ENCODE results near the gene RPS16. TPM values are rescaled to one million over a fixed set of nuclear protein-coding genes. Genes with fewer than 3 reads are reported as not detected.

RPS16 gene
- total and polyA plus RNA-seq, 5 donors, result 1,282 to 1,746 (median 1,502) TPM

DNA sequence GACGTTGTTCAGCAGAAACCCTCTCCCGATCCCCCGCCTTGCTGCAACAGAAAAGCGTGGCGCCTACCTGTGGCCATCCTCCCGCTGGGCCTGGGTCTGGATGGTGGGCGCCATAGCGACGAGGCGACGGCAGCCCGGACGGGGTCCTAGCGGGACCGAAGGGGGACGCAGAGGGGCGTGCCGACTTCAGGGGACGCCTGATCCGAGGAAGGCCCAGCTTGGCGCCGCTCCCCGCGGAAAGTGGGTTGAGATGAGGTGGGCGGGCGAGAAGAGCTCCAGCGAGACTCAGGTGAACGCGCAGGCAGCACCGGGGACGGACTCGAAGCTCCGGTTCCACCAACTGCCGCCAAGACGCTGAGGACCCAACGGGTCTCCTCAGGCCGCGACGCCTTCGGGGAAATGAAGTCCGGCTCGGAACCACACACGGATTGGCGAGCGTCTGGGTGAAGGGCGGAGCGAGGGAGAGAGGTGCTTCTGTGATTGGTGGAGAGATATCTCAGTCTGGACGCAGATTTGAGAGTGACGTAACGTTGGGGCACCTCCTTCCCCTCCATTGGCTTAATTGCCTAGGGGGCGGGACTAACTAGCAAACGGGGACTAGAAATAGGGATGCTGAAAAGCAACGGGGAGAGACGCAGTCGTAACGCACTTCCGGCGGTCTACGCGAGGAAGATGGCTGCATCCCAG, 44.9 kb downstream of the RPS16 start, which contains the start of the genes MED29 and PAF1:
Gene MED29, plus strand, starts transcription at position 628 of the 687 bp plus-strand sequence. Its CDS starts 45 bp downstream, at position 673.
Gene PAF1, minus strand, starts transcription at position 356 of the 687 bp plus-strand sequence. Its CDS starts 242 bp downstream, at position 114.
- H3K4me3 ChIP-seq (ENCODE audit: low read length), result peak within 1 kb of the TSS; percentile 96
- H3K27ac ChIP-seq (ENCODE audit: low read length), result peak within 1 kb of the TSS; percentile 96
- WGBS, result under 1% methylated on average over 60 of the region's 60 CpGs
- no peaks in the 10 kb centered on the region for H3K27me3 ChIP-seq (ENCODE audit: control insufficient read depth, insufficient read depth)
- ATAC-seq (peak; percentile 96 to 97), DNase-seq (peak; percentile 97 to 98 (median 98))
- no peaks in the 10 kb centered on the region for H3K9me3 ChIP-seq (ENCODE audit: control insufficient read depth, low read length)
- peaks cover 2% of the 10 kb centered on the region for H3K4me1 ChIP-seq (ENCODE audit: control insufficient read depth, insufficient read depth, low read length)
- intact Hi-C loops (cut with DNase I), result no loop called here

DNA sequence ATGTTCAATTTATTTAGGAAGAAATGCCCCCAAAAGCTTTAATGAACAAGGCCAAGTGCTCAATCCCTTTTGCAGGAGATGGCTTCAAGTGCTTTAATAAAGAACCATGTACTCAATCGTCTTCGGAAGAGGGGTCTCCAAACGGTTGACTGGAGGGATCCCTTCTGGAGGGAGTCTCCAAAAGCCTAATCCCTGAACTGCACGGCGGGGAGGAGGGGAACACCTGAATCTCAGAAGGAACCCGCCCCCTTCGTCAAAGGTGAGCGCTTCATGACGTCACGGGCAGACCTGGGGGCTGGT, 45.3 kb downstream of the RPS16 start:
- Histone ChIP-seq H3K9me3 (ENCODE audit: control insufficient read depth, low read length) (no peaks in the 10 kb centered on the region), H3K4me1 (ENCODE audit: control insufficient read depth, insufficient read depth, low read length) (peaks cover 2% of the 10 kb centered on the region), H3K27me3 (ENCODE audit: control insufficient read depth, insufficient read depth) (no peaks in the 10 kb centered on the region), H3K4me3 (ENCODE audit: low read length) (peak overlapping the region; percentile 60), H3K27ac (ENCODE audit: low read length) (peak overlapping the region; percentile 85)
- no peak for DNase-seq
- no peak for ATAC-seq
- intact Hi-C loops (cut with DNase I), result no loop called here
- under 1% methylated on average over 10 of the region's 10 CpGs for WGBS

DNA sequence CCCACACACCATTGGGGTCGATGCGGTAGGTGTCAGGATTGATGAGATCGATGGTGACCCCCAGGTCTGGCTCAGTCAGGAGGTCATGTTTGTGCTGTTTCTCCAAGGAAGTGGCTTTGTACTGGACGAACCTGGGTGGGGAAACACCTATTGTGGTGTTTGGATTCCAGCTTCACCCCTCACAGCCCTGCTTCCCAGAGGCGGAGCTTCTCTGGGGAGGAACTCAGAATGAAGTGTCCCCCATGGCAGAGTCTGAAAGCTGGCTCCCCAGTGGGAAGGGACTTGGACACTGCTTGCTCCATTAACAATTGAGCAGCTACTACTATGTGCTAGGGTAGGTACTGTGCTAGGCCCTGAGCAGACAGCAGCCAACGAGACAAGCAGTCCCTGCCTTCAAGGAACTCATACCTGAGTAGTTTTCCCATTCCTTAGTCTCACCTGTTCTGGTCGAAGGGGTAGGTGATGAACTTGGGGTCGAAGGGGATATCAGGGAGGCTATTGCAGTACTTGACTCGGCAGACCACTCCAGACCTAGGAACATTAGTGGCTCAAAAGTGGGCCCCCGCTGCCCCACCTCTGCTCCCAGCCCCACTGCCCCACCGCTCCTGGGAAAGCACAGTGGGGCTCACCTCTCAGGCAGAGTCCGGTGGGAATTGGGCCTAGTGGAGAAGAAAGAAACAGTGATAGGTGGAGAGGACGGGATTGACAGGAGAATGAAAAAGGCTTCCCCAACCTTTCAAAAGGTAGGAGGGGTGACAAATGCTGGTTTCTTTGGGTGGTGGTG, 45.9 kb downstream of the RPS16 start:
- peaks cover 2% of the 10 kb centered on the region for H3K4me1 ChIP-seq (ENCODE audit: control insufficient read depth, insufficient read depth, low read length)
- intact Hi-C loops (cut with DNase I), result no loop called here
- ATAC-seq (no peak), DNase-seq (peak in 1 of 3 donors; percentile 54)
- no peaks in the 10 kb centered on the region for H3K9me3 ChIP-seq (ENCODE audit: control insufficient read depth, low read length)
- WGBS, result 68% methylated on average over 13 of the region's 13 CpGs
- peak overlapping the region; percentile 60 for H3K4me3 ChIP-seq (ENCODE audit: low read length)
- H3K27me3 ChIP-seq (ENCODE audit: control insufficient read depth, insufficient read depth), result no peaks in the 10 kb centered on the region
- peak overlapping the region; percentile 32 for H3K27ac ChIP-seq (ENCODE audit: low read length)

DNA sequence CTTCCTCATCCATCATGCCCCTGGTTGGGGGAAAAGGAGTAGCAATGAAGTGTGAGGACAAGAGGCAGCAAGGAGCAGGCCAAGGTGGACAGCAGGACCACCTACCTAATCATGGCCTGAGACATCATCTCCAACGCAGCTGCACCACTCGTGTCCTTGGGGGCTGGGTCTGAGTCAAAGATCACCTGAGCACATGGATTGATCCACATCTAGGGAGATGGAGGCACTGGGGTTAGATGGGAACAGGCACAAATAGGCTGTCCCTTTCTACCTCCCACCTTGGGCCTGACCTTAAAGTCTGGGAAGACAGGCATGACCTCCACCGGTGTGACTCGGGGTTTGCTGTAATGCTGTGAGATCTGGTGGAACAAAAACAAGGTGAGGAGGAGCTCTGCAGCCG, 47.1 kb downstream of the RPS16 start:
- H3K4me3 ChIP-seq (ENCODE audit: low read length), result no peak overlapping the region
- whole genome bisulfite sequencing, result 86% methylated on average over 5 of the region's 5 CpGs
- H3K9me3 ChIP-seq (ENCODE audit: control insufficient read depth, low read length), result no peaks in the 10 kb centered on the region
- no peak overlapping the region for H3K27ac ChIP-seq (ENCODE audit: low read length)
- ATAC-seq, result no peak
- intact Hi-C loops (cut with DNase I), result no loop called here
- H3K27me3 ChIP-seq (ENCODE audit: control insufficient read depth, insufficient read depth), result no peaks in the 10 kb centered on the region
- peaks cover 2% of the 10 kb centered on the region for H3K4me1 ChIP-seq (ENCODE audit: control insufficient read depth, insufficient read depth, low read length)
- DNase-seq, result peak in 1 of 3 donors; percentile 8

DNA sequence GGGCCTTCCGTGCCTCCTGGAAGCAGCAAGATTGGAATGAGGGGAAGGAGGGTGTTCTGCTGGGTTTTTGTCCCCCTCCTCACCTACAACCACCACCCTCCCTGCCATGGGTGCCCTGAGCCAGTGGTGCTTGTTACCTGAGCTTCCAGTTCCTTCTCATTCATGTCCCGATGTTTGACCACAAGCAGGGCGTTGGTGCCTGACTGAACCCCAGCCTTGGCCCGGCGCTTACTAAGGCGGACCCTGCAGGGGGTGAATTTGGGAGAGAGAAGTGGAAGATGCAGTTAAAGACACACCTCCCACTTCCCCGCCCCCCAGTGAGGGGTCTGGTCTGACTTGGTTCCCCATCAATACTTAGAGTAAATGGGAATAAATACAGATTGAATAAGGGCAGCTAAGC, 49.2 kb downstream of the RPS16 start:
- 84% methylated on average over 7 of the region's 7 CpGs for WGBS
- H3K27ac ChIP-seq (ENCODE audit: low read length), result no peak overlapping the region
- no peaks in the 10 kb centered on the region for H3K9me3 ChIP-seq (ENCODE audit: control insufficient read depth, low read length)
- intact Hi-C loops (cut with DNase I), result no loop called here
- ATAC-seq, result no peak
- no peaks in the 10 kb centered on the region for H3K4me1 ChIP-seq (ENCODE audit: control insufficient read depth, insufficient read depth, low read length)
- no peaks in the 10 kb centered on the region for H3K27me3 ChIP-seq (ENCODE audit: control insufficient read depth, insufficient read depth)
- H3K4me3 ChIP-seq (ENCODE audit: low read length), result no peak overlapping the region
- DNase-seq, result peak in 1 of 3 donors; percentile 41

DNA sequence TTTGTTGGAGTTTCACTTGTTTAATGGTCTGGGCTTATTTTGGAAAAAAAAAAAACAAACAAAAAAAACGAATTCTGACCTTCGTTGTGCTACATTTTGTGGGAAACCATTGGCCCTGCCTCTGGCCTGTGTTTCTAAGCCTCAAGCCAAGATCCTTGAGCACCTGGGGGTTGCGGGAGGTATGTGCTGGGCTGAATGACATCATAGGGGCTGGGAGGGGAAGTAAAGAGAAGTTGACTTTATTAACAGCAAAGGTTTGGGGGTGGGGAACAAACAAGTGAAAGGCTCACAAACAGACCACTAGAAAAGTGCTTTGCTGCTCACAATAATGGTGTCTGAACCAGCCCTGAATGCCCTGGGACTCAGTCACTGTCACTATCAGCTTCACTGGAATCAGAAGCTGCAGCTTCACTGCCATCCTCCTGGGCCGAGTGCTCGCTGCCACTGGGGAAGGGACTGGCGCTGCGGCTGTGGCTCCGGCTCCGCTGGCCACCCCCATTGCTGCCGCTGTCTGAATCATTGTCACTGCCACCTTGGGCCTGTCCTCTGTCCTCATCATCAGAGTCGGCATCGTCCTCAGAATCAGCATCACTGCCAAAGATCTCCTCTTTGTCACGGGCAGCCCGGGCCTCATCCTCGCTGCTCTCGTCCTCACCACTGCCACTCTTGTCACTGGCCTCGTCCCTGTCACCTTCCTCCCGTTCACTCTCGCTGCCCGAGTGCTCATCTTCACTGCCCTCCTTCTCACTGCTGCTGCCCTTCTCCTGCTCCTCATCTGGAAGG, 49.9 kb downstream of the RPS16 start:
- H3K4me1 ChIP-seq (ENCODE audit: control insufficient read depth, insufficient read depth, low read length), result no peaks in the 10 kb centered on the region
- no peak overlapping the region for H3K27ac ChIP-seq (ENCODE audit: low read length)
- no peaks in the 10 kb centered on the region for H3K27me3 ChIP-seq (ENCODE audit: control insufficient read depth, insufficient read depth)
- 74% methylated on average over 20 of the region's 20 CpGs for WGBS
- DNase-seq (peak in 1 of 3 donors; percentile 53), ATAC-seq (no peak)
- no peak overlapping the region for H3K4me3 ChIP-seq (ENCODE audit: low read length)
- H3K9me3 ChIP-seq (ENCODE audit: control insufficient read depth, low read length), result no peaks in the 10 kb centered on the region
- intact Hi-C loops (cut with DNase I), result no loop called here

DNA sequence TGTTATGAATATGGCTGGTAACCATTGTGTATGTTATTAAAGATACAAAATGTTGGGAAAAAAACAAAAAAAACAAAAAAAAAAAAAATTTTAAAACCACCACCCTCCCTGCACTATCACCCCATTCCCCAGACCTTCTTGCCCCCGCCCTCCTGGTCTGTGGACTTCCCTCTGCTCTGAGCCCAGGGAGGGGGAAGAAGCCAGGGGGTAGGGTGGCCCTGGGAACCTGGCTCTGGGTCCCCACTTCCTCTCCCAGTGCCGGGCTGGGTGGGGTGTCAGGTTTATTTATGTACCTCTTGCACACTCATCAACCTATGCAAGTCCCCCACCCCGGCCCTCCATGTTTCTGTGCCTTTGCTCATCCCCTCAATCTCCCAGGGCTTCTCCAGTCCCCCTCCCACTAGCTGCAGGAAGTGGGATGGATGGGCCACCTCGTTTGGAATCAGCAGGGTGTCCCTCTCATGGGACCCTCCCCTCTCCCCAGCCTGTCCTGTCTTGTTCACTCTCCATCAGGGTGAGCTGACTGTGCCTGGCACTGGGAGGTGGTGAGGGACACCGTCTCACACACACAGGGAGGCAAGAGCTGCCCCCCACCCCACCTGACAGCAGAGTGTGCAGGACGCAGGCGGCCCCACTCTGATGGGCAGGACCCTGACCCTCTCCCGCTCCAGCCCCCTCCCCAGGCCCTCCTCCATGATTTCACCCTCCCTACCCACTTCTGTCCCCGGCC, 50.7 kb downstream of the RPS16 start:
- intact Hi-C loops (cut with DNase I), result no loop called here
- H3K27me3 ChIP-seq (ENCODE audit: control insufficient read depth, insufficient read depth), result no peaks in the 10 kb centered on the region
- DNase-seq (peak in 1 of 3 donors; percentile 37), ATAC-seq (peak in 1 of 2 donors; percentile 2)
- no peak overlapping the region for H3K4me3 ChIP-seq (ENCODE audit: low read length)
- no peak overlapping the region for H3K27ac ChIP-seq (ENCODE audit: low read length)
- no peaks in the 10 kb centered on the region for H3K9me3 ChIP-seq (ENCODE audit: control insufficient read depth, low read length)
- 65% methylated on average over 9 of the region's 9 CpGs for WGBS
- no peaks in the 10 kb centered on the region for H3K4me1 ChIP-seq (ENCODE audit: control insufficient read depth, insufficient read depth, low read length)

Small RNA genes within 50 kb of the gene (microRNA-seq; reads per million reads assigned to microRNA genes)
- 0 reads per million in 2 donors for gene MIR4530

Other genes starting within 250 kb of the RPS16 start
- not detected for gene NCCRP1, start 239.0 kb downstream of the RPS16 start, total RNA-seq
- gene NCCRP1, start 239.0 kb downstream of the RPS16 start, polyA plus RNA-seq, result not detected
- not detected for gene SYCN, start 231.7 kb downstream of the RPS16 start, total RNA-seq
- not detected for gene SYCN, start 231.7 kb downstream of the RPS16 start, polyA plus RNA-seq
- gene IFNL3, start 190.9 kb downstream of the RPS16 start, total RNA-seq, result not detected
- not detected for gene IFNL3, start 190.9 kb downstream of the RPS16 start, polyA plus RNA-seq
- not detected for gene IFNL4, start 187.1 kb downstream of the RPS16 start, total RNA-seq
- not detected for gene IFNL4, start 187.1 kb downstream of the RPS16 start, polyA plus RNA-seq
- not detected for gene IFNL2, start 167.6 kb downstream of the RPS16 start, total RNA-seq
- not detected for gene IFNL2, start 167.6 kb downstream of the RPS16 start, polyA plus RNA-seq
- not detected for gene IFNL1, start 139.5 kb downstream of the RPS16 start, total RNA-seq
- not detected for gene IFNL1, start 139.5 kb downstream of the RPS16 start, polyA plus RNA-seq
- gene LRFN1, start 115.1 kb downstream of the RPS16 start, total RNA-seq, result under 1 TPM; 0.33 to 0.96 (median 0.86) TPM
- 0.63 TPM for gene LRFN1, start 115.1 kb downstream of the RPS16 start, polyA plus RNA-seq
- gene GMFG, start 99.9 kb downstream of the RPS16 start, total RNA-seq, result 10 to 100 TPM; 14.4 to 20.4 (median 17.9) TPM
- gene GMFG, start 99.9 kb downstream of the RPS16 start, polyA plus RNA-seq, result 20.2 TPM
- gene SAMD4B, start 93.5 kb downstream of the RPS16 start, total RNA-seq, result 10 to 100 TPM; 43.2 to 85.3 (median 55.1) TPM
- 71.5 TPM for gene SAMD4B, start 93.5 kb downstream of the RPS16 start, polyA plus RNA-seq
- 10 to 100 TPM; 41.0 to 42.8 (median 41.3) TPM for gene PAF1, start 44.8 kb downstream of the RPS16 start, total RNA-seq
- 43.5 TPM for gene PAF1, start 44.8 kb downstream of the RPS16 start, polyA plus RNA-seq
- gene MED29, start 44.6 kb downstream of the RPS16 start, total RNA-seq, result 10 to 100 TPM; 25.1 to 31.8 (median 27.0) TPM
- gene MED29, start 44.6 kb downstream of the RPS16 start, polyA plus RNA-seq, result 38.3 TPM
- 100 to 1,000 TPM in 1 of 4 donors, 10 to 100 TPM in 3; 38.1 to 157 (median 56.4) TPM for gene ZFP36, start 29.1 kb downstream of the RPS16 start, total RNA-seq
- gene ZFP36, start 29.1 kb downstream of the RPS16 start, polyA plus RNA-seq, result 203 TPM
- gene PLEKHG2, start 23.3 kb downstream of the RPS16 start, total RNA-seq, result 10 to 100 TPM; 13.1 to 29.5 (median 20.1) TPM
- 11.3 TPM for gene PLEKHG2, start 23.3 kb downstream of the RPS16 start, polyA plus RNA-seq
- gene SUPT5H, start 9.6 kb upstream of the RPS16 start, total RNA-seq, result 10 to 100 TPM; 74.8 to 85.1 (median 80.1) TPM
- gene SUPT5H, start 9.6 kb upstream of the RPS16 start, polyA plus RNA-seq, result 68.8 TPM
- gene TIMM50, start 44.9 kb upstream of the RPS16 start, total RNA-seq, result 10 to 100 TPM; 54.1 to 69.9 (median 61.4) TPM
- 73.7 TPM for gene TIMM50, start 44.9 kb upstream of the RPS16 start, polyA plus RNA-seq
- not detected for gene DLL3, start 63.0 kb upstream of the RPS16 start, total RNA-seq
- gene DLL3, start 63.0 kb upstream of the RPS16 start, polyA plus RNA-seq, result 0.07 TPM
- not detected for gene SELENOV, start 79.2 kb upstream of the RPS16 start, total RNA-seq
- gene SELENOV, start 79.2 kb upstream of the RPS16 start, polyA plus RNA-seq, result not detected
- 1 to 10 TPM; 2.3 to 4.3 (median 3.3) TPM for gene EID2B, start 96.9 kb upstream of the RPS16 start, total RNA-seq
- gene EID2B, start 96.9 kb upstream of the RPS16 start, polyA plus RNA-seq, result 2.8 TPM
- 10 to 100 TPM; 12.3 to 15.0 (median 13.5) TPM for gene EID2, start 104.2 kb upstream of the RPS16 start, total RNA-seq
- gene EID2, start 104.2 kb upstream of the RPS16 start, polyA plus RNA-seq, result 14.3 TPM
- not detected for gene LGALS13, start 166.6 kb upstream of the RPS16 start, total RNA-seq
- not detected for gene LGALS13, start 166.6 kb upstream of the RPS16 start, polyA plus RNA-seq
- not detected for gene LGALS16, start 220.0 kb upstream of the RPS16 start, total RNA-seq
- gene LGALS16, start 220.0 kb upstream of the RPS16 start, polyA plus RNA-seq, result not detected